ENCODE results near the gene ABL2. TPM values are rescaled to one million over a fixed set of nuclear protein-coding genes. Genes with fewer than 3 reads are reported as not detected.
"Not testable (repeated sequence)": the region's sequence is repeated elsewhere in the genome, so short reads cannot be mapped to it uniquely, and the experiment has no call there.

ABL2 gene
- polyA plus RNA-seq, 6 donors from 2014 or later = 0.79 to 3.4 (median 2.5) TPM; not detected in 1

- Mint-ChIP-seq H3K27ac (peak overlapping the region in 1 of 6 donors; percentile 5), H3K9me3 (no peaks in the 10 kb centered on the region), H3K27me3 (peaks cover 0 to 10% (median 0%) of the 10 kb centered on the region in 3 donors)
These were observed 7.7 kb upstream of the ABL2 start for GRCh38 chr1:179237222-179237621.

GRCh38 chr1:179234863-179235262, 5.4 kb upstream of the ABL2 start:
- Mint-ChIP-seq H3K27me3 (peaks cover 0 to 4% (median 0%) of the 10 kb centered on the region in 3 donors), H3K4me3 (no peak overlapping the region), H3K4me1 (peaks cover 1 to 8% (median 7%) of the 10 kb centered on the region in 3 donors), H3K9me3 (no peaks in the 10 kb centered on the region), H3K27ac (peak overlapping the region in 1 of 6 donors; percentile 38), H3K36me3 (no peaks in the 10 kb centered on the region)
- DNase-seq (no peak), ATAC-seq (ENCODE audit: low read depth in 2 of 2) (no peak)

More at GRCh38 chr1:179237222-179237621, 7.7 kb upstream of the ABL2 start:
- H3K36me3 Mint-ChIP-seq = no peaks in the 10 kb centered on the region
- DNase-seq (no peak), ATAC-seq (ENCODE audit: low read depth in 2 of 2) (no peak)
- H3K4me3 Mint-ChIP-seq = no peak overlapping the region
- H3K4me1 Mint-ChIP-seq = no peaks in the 10 kb centered on the region

- DNase-seq (no peak), ATAC-seq (ENCODE audit: low read depth in 2 of 2) (no peak)
- no peaks in the 10 kb centered on the region for H3K36me3 Mint-ChIP-seq
- peak overlapping the region in 1 of 6 donors; percentile 51 for H3K27ac Mint-ChIP-seq
- peaks cover 0 to 4% (median 0%) of the 10 kb centered on the region in 3 donors for H3K27me3 Mint-ChIP-seq
- H3K4me1 Mint-ChIP-seq = peaks cover 23% of the 10 kb centered on the region in 3 donors
- H3K9me3 Mint-ChIP-seq = no peaks in the 10 kb centered on the region
- peak overlapping the region in 1 of 8 donors; percentile 73 for H3K4me3 Mint-ChIP-seq
These were observed 2.4 kb upstream of the ABL2 start for GRCh38 chr1:179231923-179232322.

GRCh38 chr1:179230721-179231120, 1.2 kb upstream of the ABL2 start:
- DNase-seq (no peak), ATAC-seq (ENCODE audit: low read depth in 2 of 2) (no peak)
- Mint-ChIP-seq H3K36me3 (no peaks in the 10 kb centered on the region), H3K4me1 (peaks cover 24 to 33% (median 31%) of the 10 kb centered on the region in 3 donors), H3K4me3 (peak overlapping the region in 7 of 8 donors; percentile 89 to 96 (median 92)), H3K27me3 (no peaks in the 10 kb centered on the region), H3K27ac (peak overlapping the region in 1 of 6 donors; percentile 32), H3K9me3 (no peaks in the 10 kb centered on the region)

GRCh38 chr1:179230251-179230650, 774 bp upstream of the ABL2 start:
- Mint-ChIP-seq H3K27me3 (no peaks in the 10 kb centered on the region), H3K4me1 (peaks cover 24 to 33% (median 31%) of the 10 kb centered on the region in 3 donors), H3K4me3 (peak overlapping the region; percentile 89 to 96 (median 93)), H3K27ac (peak overlapping the region in 4 of 6 donors; percentile 25 to 91 (median 88)), H3K36me3 (no peaks in the 10 kb centered on the region), H3K9me3 (no peaks in the 10 kb centered on the region)
- ATAC-seq (ENCODE audit: low read depth in 2 of 2) (no peak), DNase-seq (no peak)

GRCh38 chr1:179228783-179229213, 679 bp downstream of the ABL2 start:
- peak overlapping the region; percentile 66 to 90 (median 84) for H3K27ac Mint-ChIP-seq
- DNase-seq (no peak), ATAC-seq (ENCODE audit: low read depth in 2 of 2) (peak in 1 of 2 donors; percentile 8)
- H3K9me3 Mint-ChIP-seq = no peaks in the 10 kb centered on the region
- H3K4me3 Mint-ChIP-seq = peak overlapping the region; percentile 90 to 95 (median 92)
- peaks cover 24 to 33% (median 31%) of the 10 kb centered on the region in 3 donors for H3K4me1 Mint-ChIP-seq
- no peaks in the 10 kb centered on the region for H3K27me3 Mint-ChIP-seq
- H3K36me3 Mint-ChIP-seq = no peaks in the 10 kb centered on the region

GRCh38 chr1:179226738-179227137, 2.7 kb downstream of the ABL2 start:
- ATAC-seq (ENCODE audit: low read depth in 2 of 2) (no peak), DNase-seq (no peak)
- peaks cover 0 to 2% of the 10 kb centered on the region in 2 donors for H3K36me3 Mint-ChIP-seq
- H3K4me1 Mint-ChIP-seq = peaks cover 26 to 33% (median 31%) of the 10 kb centered on the region in 3 donors
- H3K9me3 Mint-ChIP-seq = no peaks in the 10 kb centered on the region
- no peaks in the 10 kb centered on the region for H3K27me3 Mint-ChIP-seq
- peak overlapping the region in 1 of 6 donors; percentile 28 for H3K27ac Mint-ChIP-seq
- H3K4me3 Mint-ChIP-seq = peak overlapping the region in 1 of 8 donors; percentile 92

- H3K9me3 Mint-ChIP-seq; H3K36me3 Mint-ChIP-seq; DNase-seq; ATAC-seq (ENCODE audit: low read depth in 2 of 2); H3K4me3 Mint-ChIP-seq; H3K27me3 Mint-ChIP-seq: not testable (repeated sequence)
- Mint-ChIP-seq H3K4me1 (peaks cover 23 to 30% (median 25%) of the 10 kb centered on the region in 3 donors), H3K27ac (peak overlapping the region in 1 of 6 donors; percentile 76)
These were observed 5.0 kb downstream of the ABL2 start for GRCh38 chr1:179224466-179224865.

- DNase-seq; H3K9me3 Mint-ChIP-seq; H3K4me3 Mint-ChIP-seq; ATAC-seq (ENCODE audit: low read depth in 2 of 2); H3K27me3 Mint-ChIP-seq; H3K27ac Mint-ChIP-seq; H3K36me3 Mint-ChIP-seq: not testable (repeated sequence)
- H3K4me1 Mint-ChIP-seq = peaks cover 14 to 19% (median 19%) of the 10 kb centered on the region in 3 donors
These were observed 8.4 kb downstream of the ABL2 start for GRCh38 chr1:179221121-179221520.

GRCh38 chr1:179217943-179218507, 11.5 kb downstream of the ABL2 start:
- Mint-ChIP-seq H3K4me3 (peak overlapping the region in 1 of 8 donors; percentile 47), H3K27ac (peak overlapping the region in 3 of 6 donors; percentile 65 to 87 (median 66)), H3K9me3 (no peaks in the 10 kb centered on the region), H3K36me3 (peaks cover 0 to 4% of the 10 kb centered on the region in 2 donors), H3K4me1 (peaks cover 16 to 24% (median 20%) of the 10 kb centered on the region in 3 donors), H3K27me3 (no peaks in the 10 kb centered on the region)
- ATAC-seq (ENCODE audit: low read depth in 2 of 2) (no peak), DNase-seq (no peak)

- not testable (repeated sequence) for H3K4me3 Mint-ChIP-seq; ATAC-seq (ENCODE audit: low read depth in 2 of 2); DNase-seq; H3K27me3 Mint-ChIP-seq; H3K9me3 Mint-ChIP-seq; H3K27ac Mint-ChIP-seq; H3K36me3 Mint-ChIP-seq
- H3K4me1 Mint-ChIP-seq = peaks cover 13 to 26% (median 17%) of the 10 kb centered on the region in 3 donors
These were observed 16.2 kb downstream of the ABL2 start for GRCh38 chr1:179213317-179213716.

- H3K36me3 Mint-ChIP-seq = peaks cover 0 to 7% of the 10 kb centered on the region in 2 donors
- peak overlapping the region in 4 of 6 donors; percentile 2 to 93 (median 14) for H3K27ac Mint-ChIP-seq
- no peak for DNase-seq
- no peak overlapping the region for H3K4me3 Mint-ChIP-seq
- no peaks in the 10 kb centered on the region for H3K27me3 Mint-ChIP-seq
- no peaks in the 10 kb centered on the region for H3K9me3 Mint-ChIP-seq
- no peak for ATAC-seq (ENCODE audit: low read depth in 2 of 2)
- H3K4me1 Mint-ChIP-seq = peaks cover 10 to 26% (median 22%) of the 10 kb centered on the region in 3 donors
These were observed 20.6 kb downstream of the ABL2 start for GRCh38 chr1:179208681-179209477.

- DNase-seq (no peak), ATAC-seq (ENCODE audit: low read depth in 2 of 2) (no peak)
- H3K9me3 Mint-ChIP-seq = no peaks in the 10 kb centered on the region
- no peak overlapping the region for H3K4me3 Mint-ChIP-seq
- peak overlapping the region in 2 of 6 donors; percentile 5 to 11 for H3K27ac Mint-ChIP-seq
- peaks cover 11 to 30% (median 27%) of the 10 kb centered on the region in 3 donors for H3K4me1 Mint-ChIP-seq
- no peaks in the 10 kb centered on the region for H3K27me3 Mint-ChIP-seq
- peaks cover 0 to 3% of the 10 kb centered on the region in 2 donors for H3K36me3 Mint-ChIP-seq
These were observed 22.7 kb downstream of the ABL2 start for GRCh38 chr1:179206812-179207211.
